Naive thymus-derived CD8-positive, alpha-beta T cell (primary cell): ENCODE results near the gene KIAA1191. TPM values are rescaled to one million over a fixed set of nuclear protein-coding genes. Genes with fewer than 3 reads are reported as not detected.
"Not testable (repeated sequence)": the region's sequence is repeated elsewhere in the genome, so short reads cannot be mapped to it uniquely, and the experiment has no call there.

Source experiments
- ATAC-seq, 2 donors: fragments of 150-1000 bp; cut with Tn5 transposase in 1 of 2; sonication (Bioruptor Pico), chemical (Tn5 transposase) in 1 of 2; 1 replicate in 1 of 2; 2 replicates in 1 of 2; pipeline ENCODE4 v1.10.0; 2021; ENCODE audit warnings: mild to moderate bottlenecking in 2 of 2, moderate library complexity in 2 of 2
- POLR2A ChIA-PET: fragments of 350-600 bp; sonication (Branson Sonifier 250); formaldehyde crosslinking; loops from one replicate; lab custom pipeline; 2021; ENCODE audit warnings: antibody characterized with exemption; lab: Charles Lee
- DNase-seq, 10 donors: peaks; one replicate each; pipeline versions ENCODE4 v3.0.0 to v3.0.0-alpha.2; 2020 to 2022
- H3K27ac Mint-ChIP-seq, 10 donors: one replicate each; pipeline ENCODE4 v1.8.0; 2020 to 2022; ENCODE audit warnings: mild to moderate bottlenecking in 10 of 10, mixed read lengths in 10 of 10, moderate library complexity in 4 of 10, inconsistent platforms in 1 of 10
- H3K27me3 Mint-ChIP-seq, 5 donors: one replicate each; pipeline ENCODE4 v1.8.0; 2021 to 2022; ENCODE audit warnings: mixed read lengths in 5 of 5
- H3K36me3 Mint-ChIP-seq, 3 donors: one replicate each; pipeline ENCODE4 v1.8.0; 2020 to 2022; ENCODE audit warnings: mixed read lengths in 3 of 3, mild to moderate bottlenecking in 2 of 3, inconsistent platforms in 1 of 3
- H3K4me1 Mint-ChIP-seq, 4 donors: one replicate each; pipeline ENCODE4 v1.8.0; 2021 to 2022; ENCODE audit warnings: mixed read lengths in 4 of 4
- H3K4me3 Mint-ChIP-seq, 10 donors: one replicate each; pipeline ENCODE4 v1.8.0; 2020 to 2022; ENCODE audit warnings: mild to moderate bottlenecking in 10 of 10, mixed read lengths in 10 of 10, moderate library complexity in 6 of 10, inconsistent platforms in 1 of 10
- H3K9me3 Mint-ChIP-seq, 9 donors: one replicate each; pipeline ENCODE4 v1.8.0; 2020 to 2022; ENCODE audit warnings: mixed read lengths in 9 of 9, mild to moderate bottlenecking in 3 of 9, inconsistent platforms in 1 of 9, moderate library complexity in 1 of 9
- polyA plus RNA-seq, 3 donors: library from polyadenylated mRNA; unstranded; fragments of 300-500 nt; fragmentation: Illumina TruSeq; gene quantifications; one replicate each; pipeline ENCODE4 v1.2.3, GENCODE V29; 2021
- total RNA-seq, 8 experiments: library from RNA in 2 of 8; stranded (reverse) in 2 of 8; gene quantifications; one replicate each; pipeline ENCODE4 v1.2.3 and lab custom pipeline; 2021 to 2026

KIAA1191 gene, protein sequence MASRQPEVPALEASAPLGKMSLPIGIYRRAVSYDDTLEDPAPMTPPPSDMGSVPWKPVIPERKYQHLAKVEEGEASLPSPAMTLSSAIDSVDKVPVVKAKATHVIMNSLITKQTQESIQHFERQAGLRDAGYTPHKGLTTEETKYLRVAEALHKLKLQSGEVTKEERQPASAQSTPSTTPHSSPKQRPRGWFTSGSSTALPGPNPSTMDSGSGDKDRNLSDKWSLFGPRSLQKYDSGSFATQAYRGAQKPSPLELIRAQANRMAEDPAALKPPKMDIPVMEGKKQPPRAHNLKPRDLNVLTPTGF
- 10 to 100 TPM; 71.3 to 78.8 TPM for total RNA-seq
- 10 to 100 TPM; 42.3 to 50.7 (median 50.5) TPM for polyA plus RNA-seq
- total RNA-seq (lab: John Stamatoyannopoulos, UW) = 58.6 to 84.3 (median 77.6) reads per million in 6 experiments

DNA sequence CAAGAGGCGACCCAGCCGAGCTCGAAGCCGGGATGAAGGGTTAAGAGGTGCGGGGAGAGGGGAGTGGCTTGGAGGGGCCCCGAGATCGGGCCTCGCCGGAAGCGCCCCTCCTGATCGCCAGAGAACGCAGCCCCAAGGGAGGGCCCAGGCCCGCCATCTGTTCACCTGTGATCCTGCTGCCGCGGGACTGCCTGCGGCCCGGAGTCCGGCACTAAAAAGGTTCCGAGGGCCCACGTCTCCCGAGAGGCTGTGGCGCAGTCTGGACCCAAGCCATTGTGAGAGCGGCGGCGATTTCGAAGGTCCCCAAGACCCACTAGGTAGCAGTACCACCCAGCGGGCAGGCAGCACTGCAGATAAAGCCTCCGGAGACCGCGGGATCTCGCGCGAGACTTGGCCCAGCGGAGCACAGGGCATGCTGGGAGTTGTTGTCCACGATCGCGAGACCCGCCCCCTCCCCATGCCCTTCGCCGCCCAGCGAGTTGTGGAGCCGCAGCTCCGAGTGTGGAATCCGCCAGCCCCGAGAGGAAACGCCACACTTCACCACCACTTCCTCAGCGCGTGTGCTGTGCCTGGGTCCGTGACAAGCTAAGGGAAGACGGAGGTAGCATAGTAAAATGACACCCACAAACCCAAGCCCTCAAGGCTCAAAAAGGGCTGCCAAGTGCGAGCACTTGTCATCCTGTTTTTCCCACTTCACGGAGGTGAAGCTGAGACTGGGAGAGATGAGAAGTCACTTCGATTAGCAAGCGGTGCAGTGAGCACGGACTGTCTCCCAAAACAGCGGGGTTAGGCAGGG, at the start of gene KIAA1191:
Gene KIAA1191 (minus strand): TSS at position 328 of the 796 bp plus-strand sequence. CDS start 2,256 bp downstream, outside the sequence.
- ATAC-seq (peak; percentile 87 to 89), DNase-seq (peak; percentile 87 to 98 (median 92))
- Mint-ChIP-seq H3K36me3 (peaks cover 0 to 23% (median 2%) of the 10 kb centered on the region in 3 donors), H3K4me1 (peaks cover 15 to 57% (median 36%) of the 10 kb centered on the region in 4 donors), H3K27ac (peak within 1 kb of the TSS; percentile 91 to 99 (median 98)), H3K27me3 (no peaks in the 10 kb centered on the region), H3K4me3 (peak within 1 kb of the TSS; percentile 94 to 99 (median 97)), H3K9me3 (no peaks in the 10 kb centered on the region)
- POLR2A ChIA-PET = interaction anchor here (0.6 to 4.0 kb wide), 14 partner anchors 9 to 285 kb away, joined by 3 to 58 read pairs (median 4); partner anchors contain the start of genes FAF2, HIGD2A, NOP16 and RNF44

DNA sequence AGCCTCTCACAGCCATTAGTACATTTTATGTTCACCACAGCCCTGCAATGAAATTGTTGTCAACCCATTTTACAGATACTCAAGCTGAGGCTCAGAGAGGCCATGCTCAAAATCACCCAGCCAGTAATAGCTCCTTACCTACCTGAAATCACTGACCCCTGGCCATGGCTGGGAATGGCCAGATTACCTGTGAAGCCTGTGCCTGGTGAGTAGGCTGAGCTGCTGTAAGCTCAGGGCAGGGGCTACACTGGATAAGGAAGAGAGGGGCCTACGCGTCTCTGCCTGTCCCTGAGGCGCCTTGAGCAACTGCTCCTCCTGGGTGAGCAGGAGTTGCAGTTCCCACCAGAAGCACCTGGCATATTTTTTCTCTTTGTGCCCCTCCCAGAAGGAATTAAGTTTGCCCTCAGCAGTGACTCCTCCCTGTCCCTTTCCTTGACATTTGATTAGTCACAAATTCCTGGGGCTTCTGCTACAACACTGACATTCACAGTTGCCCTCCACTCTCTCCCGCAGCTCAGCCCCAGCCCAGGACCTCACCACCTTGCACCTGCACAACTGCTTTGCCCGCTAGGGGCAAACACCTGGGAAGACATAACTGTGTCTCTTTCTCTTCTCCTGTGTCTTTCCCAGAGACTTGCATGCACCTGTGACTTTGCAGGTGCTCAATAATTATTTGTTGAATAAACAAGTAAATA, 49.1 kb upstream of the KIAA1191 start:
- Mint-ChIP-seq H3K27ac (peak overlapping the region in 5 of 10 donors; percentile 17 to 75 (median 57)), H3K9me3 (no peaks in the 10 kb centered on the region), H3K27me3 (no peaks in the 10 kb centered on the region), H3K4me1 (peaks cover 29 to 48% (median 40%) of the 10 kb centered on the region in 4 donors), H3K4me3 (no peak overlapping the region), H3K36me3 (peaks cover 0 to 46% (median 2%) of the 10 kb centered on the region in 3 donors)
- POLR2A ChIA-PET = no interaction called here
- ATAC-seq (no peak), DNase-seq (no peak)

DNA sequence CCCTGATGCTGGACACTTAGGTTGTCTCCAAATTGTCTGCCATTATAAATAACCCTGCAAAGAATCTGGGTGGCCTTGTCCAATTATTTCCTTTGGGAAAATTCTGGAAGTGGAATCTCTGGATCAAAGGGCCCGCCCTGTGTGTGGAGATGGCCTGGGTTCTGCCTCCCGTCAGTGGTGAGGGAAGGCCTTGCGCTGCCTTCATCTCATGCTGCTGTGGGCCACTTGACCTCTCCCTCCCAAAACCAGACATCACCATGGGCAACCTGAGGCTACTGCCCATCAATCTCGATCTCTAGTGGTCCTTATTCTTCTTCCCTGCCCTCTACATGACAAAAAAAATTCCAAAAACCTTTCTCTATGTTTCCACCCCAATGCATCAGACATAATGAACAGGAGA, 48.2 kb upstream of the KIAA1191 start:
- ATAC-seq = no peak
- POLR2A ChIA-PET = interaction anchor here (0.6 kb wide), 1 partner anchor 134 kb away, joined by 3 read pairs; no protein-coding TSS in a partner anchor
- H3K27me3 Mint-ChIP-seq = no peaks in the 10 kb centered on the region
- no peak overlapping the region for H3K4me3 Mint-ChIP-seq
- no peaks in the 10 kb centered on the region for H3K9me3 Mint-ChIP-seq
- no peak for DNase-seq
- H3K36me3 Mint-ChIP-seq = peaks cover 0 to 48% (median 2%) of the 10 kb centered on the region in 3 donors
- peaks cover 26 to 39% (median 31%) of the 10 kb centered on the region in 4 donors for H3K4me1 Mint-ChIP-seq
- H3K27ac Mint-ChIP-seq = peak overlapping the region in 1 of 10 donors; percentile 43

DNA sequence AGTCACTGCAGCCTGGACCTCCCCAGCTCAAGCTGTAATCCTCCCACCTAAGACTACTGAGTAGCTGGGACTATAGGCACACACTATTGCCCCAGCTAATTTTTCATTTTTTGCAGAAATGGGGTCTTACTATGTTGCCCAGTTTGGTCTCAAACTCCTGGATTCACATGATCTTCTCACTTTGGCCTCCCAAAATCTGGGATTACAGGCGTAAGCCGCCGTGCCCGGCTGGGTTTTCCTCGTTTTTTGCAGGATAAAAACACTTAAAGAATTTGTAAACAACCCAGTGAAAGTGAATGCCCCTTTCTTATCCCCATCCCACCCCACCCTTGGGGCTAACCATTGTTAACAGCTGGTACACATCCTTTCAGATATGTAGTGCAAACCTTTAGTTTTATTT, 47.0 kb upstream of the KIAA1191 start:
- no peak for DNase-seq
- POLR2A ChIA-PET = interaction anchor here (0.7 kb wide), 1 partner anchor 705 kb away, joined by 4 read pairs; no protein-coding TSS in a partner anchor
- no peaks in the 10 kb centered on the region for H3K27me3 Mint-ChIP-seq
- H3K9me3 Mint-ChIP-seq = no peaks in the 10 kb centered on the region
- no peak for ATAC-seq
- H3K27ac Mint-ChIP-seq = no peak overlapping the region
- H3K4me1 Mint-ChIP-seq = peaks cover 15 to 27% (median 25%) of the 10 kb centered on the region in 4 donors
- H3K4me3 Mint-ChIP-seq = no peak overlapping the region
- H3K36me3 Mint-ChIP-seq = peaks cover 0 to 48% (median 2%) of the 10 kb centered on the region in 3 donors

DNA sequence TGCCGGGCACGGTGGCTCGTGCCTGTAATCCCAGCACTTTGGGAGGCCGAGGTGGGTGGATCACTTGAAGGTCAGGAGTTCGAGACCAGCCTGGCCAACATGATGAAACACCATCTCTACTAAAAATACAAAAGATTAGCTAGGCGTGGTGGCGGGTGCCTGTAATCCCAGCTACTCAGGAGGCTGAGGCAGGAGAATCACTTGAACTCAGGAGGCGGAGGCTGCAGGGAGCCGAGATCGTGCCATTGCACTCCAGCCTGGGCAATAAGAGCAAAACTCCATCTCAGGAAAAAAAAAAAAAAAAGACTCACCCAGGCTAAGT, 46.6 kb upstream of the KIAA1191 start:
- POLR2A ChIA-PET = interaction anchor here (0.7 kb wide), 1 partner anchor 705 kb away, joined by 4 read pairs; no protein-coding TSS in a partner anchor
- not testable (repeated sequence) for H3K9me3 Mint-ChIP-seq, H3K27ac Mint-ChIP-seq, DNase-seq, H3K27me3 Mint-ChIP-seq, ATAC-seq, H3K4me3 Mint-ChIP-seq
- peaks cover 0 to 48% (median 2%) of the 10 kb centered on the region in 3 donors for H3K36me3 Mint-ChIP-seq
- peaks cover 14 to 25% (median 22%) of the 10 kb centered on the region in 4 donors for H3K4me1 Mint-ChIP-seq

DNA sequence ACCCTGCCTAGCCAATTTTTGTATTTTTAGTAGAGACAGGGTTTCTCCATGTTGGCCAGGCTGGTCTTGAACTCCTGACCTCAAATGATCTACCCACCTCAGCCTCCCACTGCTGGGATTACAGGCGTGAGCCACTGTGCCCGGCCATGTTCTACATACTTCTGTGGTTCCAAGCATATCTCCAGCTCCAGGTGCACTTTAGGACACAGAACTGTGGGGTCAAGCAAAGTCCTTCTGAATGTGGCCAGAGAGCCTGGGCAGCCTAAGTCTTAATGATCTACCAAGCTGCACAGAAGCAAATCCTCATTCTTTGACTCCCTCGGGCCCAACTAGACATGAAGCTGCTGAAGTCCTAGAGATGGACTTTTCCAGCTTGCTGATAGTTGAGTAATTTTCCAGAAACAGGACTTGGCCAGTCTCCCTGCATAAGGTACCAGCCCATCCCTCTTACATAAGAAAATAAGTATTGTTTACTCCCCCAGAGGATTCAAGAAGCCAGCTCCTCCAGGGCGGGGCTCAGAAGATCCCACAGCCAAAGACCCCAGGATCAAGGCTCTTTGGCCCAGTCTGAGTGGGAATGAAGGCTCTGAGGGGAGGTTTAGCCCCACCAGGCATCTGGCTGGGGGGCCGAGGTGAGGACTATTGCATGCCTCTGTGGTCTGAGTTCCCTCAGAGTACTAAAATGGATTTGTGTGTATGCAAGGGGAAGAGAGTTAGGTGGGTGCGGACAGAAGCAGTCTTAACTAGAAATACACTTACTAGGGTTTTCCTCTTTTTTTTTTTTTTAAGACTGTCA, 46.1 kb upstream of the KIAA1191 start:
- DNase-seq (no peak), ATAC-seq (no peak)
- H3K9me3 Mint-ChIP-seq = no peaks in the 10 kb centered on the region
- H3K4me3 Mint-ChIP-seq = no peak overlapping the region
- H3K27me3 Mint-ChIP-seq = no peaks in the 10 kb centered on the region
- H3K4me1 Mint-ChIP-seq = peaks cover 9 to 20% (median 17%) of the 10 kb centered on the region in 4 donors
- peaks cover 0 to 51% (median 2%) of the 10 kb centered on the region in 3 donors for H3K36me3 Mint-ChIP-seq
- H3K27ac Mint-ChIP-seq = peak overlapping the region in 1 of 10 donors; percentile 84
- POLR2A ChIA-PET = interaction anchor here (0.7 kb wide), 1 partner anchor 706 kb away, joined by 4 read pairs; no protein-coding TSS in a partner anchor

DNA sequence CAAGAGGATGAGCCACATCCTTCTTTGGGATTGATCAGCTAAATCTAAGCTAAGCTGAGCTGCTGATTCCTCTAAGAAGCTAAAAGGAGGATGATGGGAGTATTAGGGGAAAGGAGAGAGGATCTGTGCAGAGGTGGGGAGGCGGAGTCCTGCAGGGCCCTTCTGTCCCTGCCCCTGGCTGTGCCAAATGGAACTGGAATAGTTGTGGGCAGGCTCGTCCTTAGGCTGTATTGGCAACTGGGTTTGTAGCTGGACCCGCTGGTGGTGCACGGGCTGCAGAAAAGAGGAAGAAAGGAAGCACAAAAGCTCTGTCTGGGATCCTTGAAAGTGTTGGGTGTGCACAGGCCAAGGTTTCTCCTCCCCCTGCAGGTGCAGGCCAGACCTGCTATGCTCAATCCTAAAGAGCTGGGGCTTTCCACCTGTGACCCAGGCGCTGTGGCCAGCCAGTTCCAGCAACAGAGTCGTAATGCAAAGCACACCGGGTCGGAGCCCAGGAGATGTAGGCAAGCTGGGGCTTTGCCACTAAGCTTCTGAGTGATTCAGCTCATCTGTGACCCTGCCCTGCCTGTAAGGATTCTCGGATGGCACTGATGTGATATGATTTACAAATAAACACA, 45.0 kb upstream of the KIAA1191 start:
- DNase-seq (no peak), ATAC-seq (no peak)
- H3K27me3 Mint-ChIP-seq = no peaks in the 10 kb centered on the region
- H3K4me3 Mint-ChIP-seq = peak overlapping the region in 1 of 10 donors; percentile 29
- no peaks in the 10 kb centered on the region for H3K9me3 Mint-ChIP-seq
- POLR2A ChIA-PET = interaction anchor here (1.1 kb wide), 2 partner anchors 10 to 123 kb away, joined by 3 to 4 read pairs; partner anchors contain the start of gene CLTB
- H3K36me3 Mint-ChIP-seq = peaks cover 0 to 53% (median 4%) of the 10 kb centered on the region in 3 donors
- peaks cover 3 to 18% (median 12%) of the 10 kb centered on the region in 4 donors for H3K4me1 Mint-ChIP-seq
- H3K27ac Mint-ChIP-seq = no peak overlapping the region

DNA sequence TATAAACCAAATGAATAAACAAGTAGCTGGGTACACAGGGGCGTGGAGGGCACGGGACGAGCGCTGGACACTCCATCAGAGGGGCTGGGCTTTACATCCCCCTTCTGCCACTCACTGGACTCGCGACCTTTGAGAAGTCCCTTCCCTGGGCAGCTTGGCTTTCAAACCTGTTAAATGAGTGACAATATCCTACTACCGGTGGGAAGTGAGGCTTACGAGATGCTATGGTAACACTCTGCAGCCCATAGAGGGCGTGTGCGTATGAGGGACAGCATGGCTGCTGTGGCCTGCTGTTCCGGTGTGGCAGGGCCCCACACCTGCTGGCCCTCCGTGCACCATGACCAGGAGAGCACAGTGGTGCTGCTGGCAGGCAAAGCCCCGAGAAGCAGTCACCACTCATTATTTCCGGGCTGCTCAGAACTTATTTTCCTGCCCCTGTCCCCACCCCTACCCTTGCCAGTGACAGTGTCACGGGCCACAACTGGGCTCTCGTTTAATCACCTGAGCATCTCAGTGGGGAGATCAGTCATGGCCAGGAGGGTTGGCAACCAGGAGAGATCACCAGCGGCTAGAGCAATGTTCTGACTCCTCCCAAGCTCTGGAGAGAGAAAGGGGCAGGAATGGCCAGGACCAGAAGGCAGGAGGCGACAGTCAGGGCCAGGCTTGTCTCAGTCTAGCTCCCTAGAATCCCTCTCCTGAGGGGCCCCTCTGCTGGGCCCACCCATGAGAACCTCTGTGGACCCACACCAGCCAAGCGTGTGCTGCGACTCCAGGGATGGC, 44.3 kb upstream of the KIAA1191 start:
- ATAC-seq (no peak), DNase-seq (no peak)
- POLR2A ChIA-PET = interaction anchor here (0.7 to 1.1 kb wide), 4 partner anchors 11 to 966 kb away, joined by 3 to 4 read pairs (median 4); partner anchors contain the start of gene CLTB
- peak overlapping the region in 1 of 10 donors; percentile 6 for H3K4me3 Mint-ChIP-seq
- H3K27me3 Mint-ChIP-seq = no peaks in the 10 kb centered on the region
- H3K36me3 Mint-ChIP-seq = peaks cover 0 to 53% (median 3%) of the 10 kb centered on the region in 3 donors
- no peaks in the 10 kb centered on the region for H3K9me3 Mint-ChIP-seq
- peak overlapping the region in 1 of 10 donors; percentile 49 for H3K27ac Mint-ChIP-seq
- H3K4me1 Mint-ChIP-seq = peaks cover 0 to 12% (median 5%) of the 10 kb centered on the region in 4 donors

DNA sequence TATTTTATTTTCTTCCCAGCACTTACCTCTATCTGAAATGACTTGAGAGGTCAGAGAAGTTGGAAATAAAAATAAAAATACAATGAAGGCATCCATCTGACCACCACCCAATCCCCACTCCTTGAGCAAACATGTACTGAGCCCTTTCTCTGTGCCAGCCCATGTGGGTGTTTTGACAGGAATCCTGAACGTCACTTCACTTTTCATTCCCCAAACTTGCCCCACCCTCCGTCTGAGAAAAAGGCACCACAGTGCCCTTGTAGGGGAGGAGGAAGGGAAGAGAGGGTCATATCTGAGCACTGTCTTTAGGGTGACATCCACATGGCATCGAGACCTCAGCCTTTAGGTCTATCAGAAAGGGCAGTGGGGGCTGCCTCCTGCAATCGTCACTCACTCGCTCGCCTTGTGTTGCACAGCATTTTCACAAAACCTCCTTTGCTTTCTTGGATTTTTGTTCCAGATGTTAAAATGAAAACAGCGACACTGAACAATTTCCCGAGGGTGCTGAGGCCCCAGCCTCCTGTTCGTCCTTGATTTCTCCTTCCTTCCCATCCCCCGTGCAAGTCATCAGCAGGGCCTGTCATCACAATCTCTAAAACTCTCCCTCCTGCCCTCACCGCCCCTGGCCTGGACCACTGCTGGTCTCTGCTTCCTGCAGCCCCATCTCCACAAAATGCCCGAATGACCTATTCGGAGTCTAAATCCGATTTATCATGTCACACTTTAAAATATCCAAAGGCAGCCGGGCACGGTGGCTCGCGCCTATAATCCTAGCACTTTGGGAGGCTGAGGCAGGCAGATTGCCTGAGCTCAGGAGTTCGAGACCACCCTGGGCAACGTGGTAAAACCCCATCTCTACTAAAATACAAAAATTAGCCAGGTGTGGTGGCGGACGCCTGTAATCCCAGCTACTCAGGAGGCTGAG, 40.0 kb upstream of the KIAA1191 start:
- Mint-ChIP-seq H3K27ac (peak overlapping the region in 4 of 10 donors; percentile 1 to 67 (median 54)), H3K36me3 (peaks cover 0 to 34% (median 2%) of the 10 kb centered on the region in 3 donors), H3K27me3 (no peaks in the 10 kb centered on the region), H3K4me3 (no peak overlapping the region), H3K9me3 (no peaks in the 10 kb centered on the region), H3K4me1 (peaks cover 0 to 11% (median 8%) of the 10 kb centered on the region in 4 donors)
- POLR2A ChIA-PET = no interaction called here
- ATAC-seq = no peak
- no peak for DNase-seq
